Measurements from ENCODE around the gene AURKAIP1.
A peak's percentile ranks its signal among the peaks of the same experiment; 100 is the strongest.

AURKAIP1 gene

GRCh38 chr1:1331068-1331965 is 43.7 kb downstream of the AURKAIP1 start, which contains the start of gene TAS1R3:
TSS of gene TAS1R3 (plus strand) at chr1:1331280. CDS start at chr1:1331346, 66 bp downstream.
- no peak for DNase-seq

DNA sequence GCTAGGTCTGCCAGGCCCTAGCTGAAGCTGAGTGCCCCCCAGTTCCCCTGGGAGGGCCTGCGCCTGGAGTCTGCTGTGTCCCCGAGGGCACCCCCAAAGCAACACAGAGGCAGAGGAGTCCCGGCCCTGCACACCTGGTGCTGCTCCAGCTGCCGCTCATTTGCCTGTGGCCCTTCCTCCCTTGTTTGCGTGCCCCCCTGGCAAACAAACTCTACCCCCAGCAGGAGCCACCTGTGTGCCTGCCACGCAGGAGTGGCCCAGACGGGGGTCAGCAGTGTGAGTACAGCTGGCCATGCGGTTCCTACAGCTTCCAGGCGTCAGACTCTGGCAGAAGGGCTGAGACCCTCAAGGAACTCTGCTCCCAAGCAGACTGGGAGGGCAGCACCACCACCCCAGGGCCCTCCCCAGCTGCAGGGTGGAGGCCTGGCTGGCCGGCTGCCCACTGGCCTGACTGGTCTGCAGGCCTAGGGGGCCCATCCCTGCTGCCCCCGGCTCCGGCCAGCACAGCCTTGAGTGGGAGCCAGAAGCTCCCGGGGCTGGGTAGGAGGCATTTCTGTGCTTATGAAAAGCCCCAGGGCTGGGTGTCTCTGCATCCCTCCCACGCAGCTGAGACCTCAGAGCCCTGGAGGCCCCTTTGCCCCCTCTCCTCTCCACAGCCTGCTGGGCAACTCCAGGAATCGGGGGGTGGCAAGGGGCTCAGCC is 44.5 kb downstream of the AURKAIP1 start:
- DNase-seq = no peak

GRCh38 chr1:1329304-1330210 is 45.5 kb downstream of the AURKAIP1 start:
- DNase-seq = no peak

DNA sequence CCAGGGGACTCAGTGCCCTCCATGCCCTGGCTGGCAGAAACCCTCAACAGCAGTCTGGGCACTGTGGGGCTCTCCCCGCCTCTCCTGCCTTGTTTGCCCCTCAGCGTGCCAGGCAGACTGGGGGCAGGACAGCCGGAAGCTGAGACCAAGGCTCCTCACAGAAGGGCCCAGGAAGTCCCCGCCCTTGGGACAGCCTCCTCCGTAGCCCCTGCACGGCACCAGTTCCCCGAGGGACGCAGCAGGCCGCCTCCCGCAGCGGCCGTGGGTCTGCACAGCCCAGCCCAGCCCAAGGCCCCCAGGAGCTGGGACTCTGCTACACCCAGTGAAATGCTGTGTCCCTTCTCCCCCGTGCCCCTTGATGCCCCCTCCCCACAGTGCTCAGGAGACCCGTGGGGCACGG is 46.8 kb downstream of the AURKAIP1 start:
- DNase-seq = no peak

DNA sequence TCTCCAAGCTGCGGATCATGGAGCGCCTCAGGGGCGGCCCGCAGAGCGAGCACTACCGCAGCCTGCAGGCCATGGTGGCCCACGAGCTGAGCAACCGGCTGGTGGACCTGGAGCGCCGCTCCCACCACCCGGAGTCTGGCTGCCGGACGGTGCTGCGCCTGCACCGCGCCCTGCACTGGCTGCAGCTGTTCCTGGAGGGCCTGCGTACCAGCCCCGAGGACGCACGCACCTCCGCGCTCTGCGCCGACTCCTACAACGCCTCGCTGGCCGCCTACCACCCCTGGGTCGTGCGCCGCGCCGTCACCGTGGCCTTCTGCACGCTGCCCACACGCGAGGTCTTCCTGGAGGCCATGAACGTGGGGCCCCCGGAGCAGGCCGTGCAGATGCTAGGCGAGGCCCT is 47.7 kb downstream of the AURKAIP1 start:
- no peak for DNase-seq

DNA sequence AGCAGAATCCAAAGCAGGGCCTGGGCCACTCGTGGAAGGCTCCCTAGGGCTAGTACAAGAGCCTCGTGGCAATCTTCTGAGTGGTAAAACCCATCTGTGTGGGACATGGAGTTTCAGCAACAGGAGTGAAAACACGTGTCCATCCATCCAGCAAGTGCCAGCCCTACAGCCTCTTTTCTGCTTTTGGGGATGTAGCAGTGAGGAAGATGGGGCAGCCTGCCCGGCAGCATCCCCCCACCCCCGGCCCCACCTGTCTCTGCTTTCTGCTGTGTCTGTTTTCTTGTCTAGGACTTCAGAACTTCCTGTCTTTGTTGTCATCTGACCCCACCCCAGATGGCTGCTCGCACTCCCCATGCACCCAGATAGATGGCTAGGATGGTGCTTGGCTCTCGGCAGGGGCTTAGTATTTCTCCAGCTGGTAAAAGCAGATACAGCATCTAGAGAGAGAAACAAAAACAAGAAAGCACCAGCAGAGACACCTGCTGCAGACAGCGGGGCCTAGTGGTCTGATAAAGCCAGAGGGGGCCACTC is 48.9 kb downstream of the AURKAIP1 start:
- DNase-seq = no peak

- DNase-seq = peak in 1 of 6 experiments; percentile 63
Observed at GRCh38 chr1:1325288-1326074, 49.5 kb downstream of the AURKAIP1 start.

- peak; percentile 89 to 96 (median 95) for DNase-seq
Observed at GRCh38 chr1:1324524-1325287, 50.3 kb downstream of the AURKAIP1 start, which contains the start of the genes CPTP and INTS11. TSS of gene CPTP (plus strand) at chr1:1324802. CDS start at chr1:1326911, 2,109 bp downstream. TSS of gene INTS11 (minus strand) at chr1:1324660. CDS start at chr1:1324608, 52 bp downstream.

GRCh38 chr1:1324084-1324523 is 50.9 kb downstream of the AURKAIP1 start:
- no peak for DNase-seq

All from stimulated activated naive CD4-positive, alpha-beta T cell (primary cell).